Left renal cortex interstitium (tissue), 4 donors: Measurements from ENCODE around the gene GCK. TPM values are rescaled to one million over a fixed set of nuclear protein-coding genes. Genes with fewer than 3 reads are reported as not detected.
"Not testable (repeated sequence)": the region's sequence is repeated elsewhere in the genome, so short reads cannot be mapped to it uniquely, and the experiment has no call there.

Experiments used
- DNase-seq, 4 donors: peaks; one replicate each; pipeline ENCODE4 v3.0.0-alpha.2; 2013; ENCODE audit warnings: low read depth in 4 of 4, low spot score in 2 of 4, missing footprints in 1 of 4
- polyA plus RNA-seq, 4 donors: library from polyadenylated mRNA; unstranded; fragments of 120-200 nt; gene quantifications; one replicate each; pipeline ENCODE4 v1.2.1, GENCODE V29; 2013; ENCODE audit not compliant: insufficient read length in 4 of 4

GCK gene
- polyA plus RNA-seq, 4 donors = 3.2 to 4.8 (median 3.9) TPM

GRCh38 chr7:44145969-44146911 lies 43.0 kb downstream of the GCK start:
- peak in 1 of 4 donors; percentile 48 for DNase-seq

- DNase-seq = no peak
Observed at GRCh38 chr7:44145479-44145968, 43.7 kb downstream of the GCK start.

- DNase-seq = no peak
Observed at GRCh38 chr7:44144968-44145478, 44.2 kb downstream of the GCK start.

GRCh38 chr7:44144426-44144967 lies 44.7 kb downstream of the GCK start:
- no peak for DNase-seq

GRCh38 chr7:44143646-44144250 lies 45.5 kb downstream of the GCK start:
- no peak for DNase-seq

- DNase-seq = no peak
Observed at GRCh38 chr7:44142028-44142427, 47.2 kb downstream of the GCK start.

- no peak for DNase-seq
Observed at GRCh38 chr7:44141221-44141850, 47.9 kb downstream of the GCK start, which contains the start of gene MYL7. MYL7 (minus strand) TSS chr7:44141332; CDS start chr7:44141305, 27 bp downstream.

GRCh38 chr7:44140341-44140740 lies 48.9 kb downstream of the GCK start:
- no peak for DNase-seq

GRCh38 chr7:44139311-44140010 lies 49.8 kb downstream of the GCK start:
- no peak for DNase-seq

- DNase-seq = no peak
Observed at GRCh38 chr7:44138698-44139097, 50.5 kb downstream of the GCK start.

GRCh38 chr7:44136731-44137130 lies 52.5 kb downstream of the GCK start:
- DNase-seq = no peak

- DNase-seq = no peak
Observed at GRCh38 chr7:44134943-44135628, 54.2 kb downstream of the GCK start.

GRCh38 chr7:44133295-44133694 lies 55.9 kb downstream of the GCK start:
- DNase-seq = no peak

- no peak for DNase-seq
Observed at GRCh38 chr7:44132039-44132438, 57.2 kb downstream of the GCK start.

- DNase-seq = no peak
Observed at GRCh38 chr7:44131173-44132029, 57.8 kb downstream of the GCK start.

- DNase-seq = no peak
Observed at GRCh38 chr7:44128721-44129582, 60.3 kb downstream of the GCK start.

- DNase-seq = no peak
Observed at GRCh38 chr7:44127161-44127560, 62.1 kb downstream of the GCK start.

- DNase-seq = not testable (repeated sequence)
Observed at GRCh38 chr7:44126574-44126973, 62.7 kb downstream of the GCK start.
